Epithelial cell of esophagus (primary cell): Measurements from ENCODE around the gene TLX2.
A peak's percentile ranks its signal among the peaks of the same experiment; 100 is the strongest.

Experiments used
- DNase-seq: peaks from one replicate; pipeline ENCODE4 v3.0.0; 2010; ENCODE audit warnings: low read depth
- H3K4me3 ChIP-seq: 2 replicates; pipeline ENCODE4 v1.5.1; 2011; ENCODE audit warnings: mild to moderate bottlenecking, low read length, control low read depth
- CTCF ChIP-seq: IDR thresholded peaks from 2 replicates; pipeline ENCODE4 v1.5.1; 2011; ENCODE audit warnings: low read depth, mild to moderate bottlenecking, low read length, control low read depth, inconsistent platforms; ENCODE audit not compliant: insufficient read depth; ENCODE audit errors: missing control alignments

The TLX2 gene

GRCh38 chr2:74522516-74522915, 8.3 kb downstream of the TLX2 start:
- H3K4me3 ChIP-seq = no peak overlapping the region
- TF ChIP-seq CTCF = no peak
- DNase-seq = no peak

- no peak overlapping the region for H3K4me3 ChIP-seq
- DNase-seq = no peak
- no peak for TF ChIP-seq CTCF
Measured at GRCh38 chr2:74524005-74524404, 9.8 kb downstream of the TLX2 start.

GRCh38 chr2:74524955-74525716, 10.9 kb downstream of the TLX2 start:
- TF ChIP-seq CTCF = no peak
- DNase-seq = no peak
- H3K4me3 ChIP-seq = peak overlapping the region; percentile 47

GRCh38 chr2:74525717-74526648, 11.7 kb downstream of the TLX2 start, which contains the start of gene DQX1:
TSS of gene DQX1 (minus strand) at chr2:74526231. CDS start at chr2:74525729, 502 bp downstream.
- DNase-seq = peak; percentile 99
- H3K4me3 ChIP-seq = peak within 1 kb of the TSS; percentile 47
- no peak for TF ChIP-seq CTCF

GRCh38 chr2:74526649-74527230, 12.5 kb downstream of the TLX2 start:
- H3K4me3 ChIP-seq = no peak overlapping the region
- TF ChIP-seq CTCF = no peak
- DNase-seq = no peak

- no peak for DNase-seq
- no peak for TF ChIP-seq CTCF
- no peak overlapping the region for H3K4me3 ChIP-seq
Measured at GRCh38 chr2:74527741-74528140, 13.5 kb downstream of the TLX2 start.
